HG02642 (cell line): ENCODE results near the gene ANKRD60.
A peak's percentile ranks its signal among the peaks of the same experiment; 100 is the strongest.

ENCODE experiments used
- ATAC-seq: cut with Tn5 transposase; IDR thresholded peaks from one replicate; pipeline ENCODE4 v1.9.1; 2021; ENCODE audit warnings: mild to moderate bottlenecking; ENCODE audit not compliant: unreplicated experiment, poor library complexity

ANKRD60 gene

GRCh38 chr20:58198384-58198783 is 30.1 kb downstream of the ANKRD60 start:
- no peak for ATAC-seq

- no peak for ATAC-seq
Observed at GRCh38 chr20:58197185-58197469, 31.3 kb downstream of the ANKRD60 start.

DNA sequence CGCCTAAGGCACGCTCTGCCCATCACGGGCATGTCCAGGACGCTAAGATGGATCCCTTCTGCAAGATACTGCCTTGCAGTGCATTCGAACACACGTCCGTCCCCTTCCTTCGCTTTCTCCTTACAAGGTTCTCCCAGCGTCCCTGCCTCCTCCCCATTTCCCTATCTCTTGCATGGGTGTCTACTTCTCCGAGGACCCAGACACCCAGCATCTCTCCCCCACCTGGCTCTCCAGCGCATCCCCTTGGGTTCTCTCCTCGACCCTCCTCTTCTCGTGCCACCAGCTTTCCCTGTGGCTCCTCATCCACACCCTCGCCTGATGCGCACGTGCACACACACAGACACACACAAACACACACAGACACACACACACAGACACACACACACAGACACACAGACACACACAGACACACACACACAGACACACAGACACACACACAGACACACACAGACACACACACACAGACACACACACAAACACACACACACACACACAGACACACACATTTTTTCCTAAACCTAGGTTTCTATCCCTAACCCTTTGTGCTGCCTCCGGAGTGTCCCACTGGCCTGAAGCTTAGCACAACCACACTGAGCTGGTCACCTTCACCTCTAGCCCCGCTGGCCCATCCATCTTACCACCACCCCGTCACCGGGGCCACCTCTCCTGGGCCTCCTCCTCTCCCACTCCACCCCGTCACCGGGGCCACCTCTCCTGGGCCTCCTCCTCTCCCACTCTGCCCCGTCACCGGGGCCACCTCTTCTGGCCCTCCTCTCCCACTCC is 31.9 kb downstream of the ANKRD60 start:
- no peak for ATAC-seq

DNA sequence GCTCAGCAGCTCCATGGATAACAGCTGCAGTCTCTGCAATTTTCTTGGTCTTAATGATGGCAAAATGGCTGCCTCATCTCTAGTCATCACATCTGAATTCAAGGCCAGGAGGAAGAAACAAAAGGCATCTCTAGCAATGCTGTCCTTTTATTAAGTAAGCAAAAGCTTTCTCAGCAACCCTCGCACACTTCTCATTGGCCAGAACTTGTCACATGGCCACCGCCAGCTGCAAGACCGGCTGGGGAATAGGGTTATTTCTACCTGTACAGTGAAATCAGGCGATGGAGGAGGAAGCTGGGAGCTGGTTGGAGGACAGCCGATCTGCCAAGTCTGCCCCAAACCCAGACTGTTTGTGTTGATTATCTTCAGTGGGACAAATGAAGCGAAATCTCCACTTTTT is 33.4 kb downstream of the ANKRD60 start:
- ATAC-seq, result no peak

- ATAC-seq, result no peak
Observed at GRCh38 chr20:58194175-58194791, 34.2 kb downstream of the ANKRD60 start.

DNA sequence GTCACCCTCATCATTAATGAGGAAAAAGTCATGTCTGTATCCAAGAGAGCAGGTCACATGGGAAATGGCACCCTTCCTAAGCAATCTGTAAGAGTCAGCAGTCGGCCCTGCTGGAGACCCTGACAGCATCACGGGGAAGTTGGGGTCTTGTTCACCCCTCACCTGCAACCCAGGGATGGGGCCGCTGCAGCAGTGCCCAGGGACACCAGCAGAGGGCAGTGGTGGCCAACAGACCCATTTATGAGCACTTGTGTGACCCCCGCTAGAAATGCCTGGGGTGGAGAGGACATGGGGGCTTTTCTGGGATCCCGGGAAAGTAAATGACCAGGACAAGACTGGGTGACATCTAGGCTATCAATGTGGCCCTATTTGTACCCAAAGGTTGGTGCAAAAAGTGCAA is 35.9 kb downstream of the ANKRD60 start:
- ATAC-seq, result no peak

- no peak for ATAC-seq
Observed at GRCh38 chr20:58192065-58192464, 36.4 kb downstream of the ANKRD60 start.

GRCh38 chr20:58188527-58188926 is 39.9 kb downstream of the ANKRD60 start:
- ATAC-seq, result no peak

GRCh38 chr20:58184984-58185383 is 43.5 kb downstream of the ANKRD60 start:
- no peak for ATAC-seq

- no peak for ATAC-seq
Observed at GRCh38 chr20:58184063-58184462, 44.4 kb downstream of the ANKRD60 start.

- ATAC-seq, result no peak
Observed at GRCh38 chr20:58182521-58183140, 45.8 kb downstream of the ANKRD60 start.

- ATAC-seq, result peak; percentile 73
Observed at GRCh38 chr20:58179432-58180099, 48.9 kb downstream of the ANKRD60 start.

DNA sequence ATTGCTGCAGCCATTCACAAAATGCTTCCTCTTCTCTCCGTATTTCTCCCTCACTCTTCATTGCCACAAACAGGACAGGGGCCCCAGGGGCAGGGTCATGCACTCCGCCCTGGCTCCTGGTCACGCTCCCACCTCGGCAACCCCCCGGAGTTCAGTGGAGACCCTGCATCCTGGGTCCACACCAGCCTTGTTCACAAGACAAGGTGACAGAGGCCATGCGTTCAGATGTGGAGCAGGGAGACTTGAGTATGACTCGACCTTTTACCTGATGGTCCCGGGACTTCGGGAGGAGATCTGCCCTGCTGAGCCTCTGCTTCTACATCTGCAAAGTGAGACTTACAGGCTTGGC is 49.4 kb downstream of the ANKRD60 start:
- ATAC-seq, result no peak

GRCh38 chr20:58177799-58178198 is 50.7 kb downstream of the ANKRD60 start:
- no peak for ATAC-seq

DNA sequence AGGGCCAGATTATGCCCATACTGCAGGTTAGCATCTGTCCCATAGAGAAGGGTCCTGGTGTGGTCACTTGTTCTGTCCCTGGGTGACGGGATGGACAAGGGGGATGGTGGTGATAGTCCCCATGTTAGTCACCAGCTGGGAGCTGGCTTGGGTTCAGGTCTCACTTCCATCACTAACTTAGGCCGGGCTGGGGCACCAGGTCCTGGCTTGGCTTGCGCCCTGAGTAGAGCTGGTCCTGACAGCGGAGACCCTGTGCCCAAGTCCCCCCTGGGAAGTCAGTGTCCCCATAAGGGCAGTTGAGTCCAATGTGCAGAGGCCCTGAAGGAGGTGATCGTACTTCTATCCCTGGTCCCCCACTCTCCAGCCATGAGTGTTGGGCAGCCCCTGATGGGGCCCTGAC is 52.6 kb downstream of the ANKRD60 start:
- no peak for ATAC-seq

GRCh38 chr20:58175425-58175824 is 53.0 kb downstream of the ANKRD60 start:
- no peak for ATAC-seq

- no peak for ATAC-seq
Observed at GRCh38 chr20:58174708-58175280, 53.7 kb downstream of the ANKRD60 start.

GRCh38 chr20:58173930-58174707 is 54.3 kb downstream of the ANKRD60 start:
- ATAC-seq, result no peak

DNA sequence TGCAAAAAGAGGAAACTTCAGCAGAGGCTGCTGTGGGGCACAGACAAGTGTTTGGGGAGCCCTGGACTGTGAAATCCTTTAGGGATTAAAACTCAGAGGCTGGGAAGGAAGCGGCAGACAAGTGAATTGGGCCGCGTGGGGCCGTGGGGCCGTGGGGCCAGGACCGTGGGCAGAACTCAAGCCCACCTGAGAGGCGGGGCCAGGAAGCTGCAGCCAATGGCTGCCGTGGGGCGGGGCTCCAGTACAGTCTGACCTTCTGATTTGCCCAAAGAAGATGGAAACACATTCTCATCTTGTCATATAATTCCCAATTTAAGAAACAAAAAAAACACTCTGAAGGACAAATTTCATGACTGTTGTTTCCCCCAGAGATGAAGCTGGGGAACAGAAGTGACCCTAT is 55.4 kb downstream of the ANKRD60 start:
- no peak for ATAC-seq

GRCh38 chr20:58171796-58172425 is 56.5 kb downstream of the ANKRD60 start:
- ATAC-seq, result no peak
